ENCODE data around the gene DET1. TPM values are rescaled to one million over a fixed set of nuclear protein-coding genes. Genes with fewer than 3 reads are reported as not detected.

The DET1 gene
- polyA plus RNA-seq, 1 donor from 2014 or later: 12.9 TPM

DNA sequence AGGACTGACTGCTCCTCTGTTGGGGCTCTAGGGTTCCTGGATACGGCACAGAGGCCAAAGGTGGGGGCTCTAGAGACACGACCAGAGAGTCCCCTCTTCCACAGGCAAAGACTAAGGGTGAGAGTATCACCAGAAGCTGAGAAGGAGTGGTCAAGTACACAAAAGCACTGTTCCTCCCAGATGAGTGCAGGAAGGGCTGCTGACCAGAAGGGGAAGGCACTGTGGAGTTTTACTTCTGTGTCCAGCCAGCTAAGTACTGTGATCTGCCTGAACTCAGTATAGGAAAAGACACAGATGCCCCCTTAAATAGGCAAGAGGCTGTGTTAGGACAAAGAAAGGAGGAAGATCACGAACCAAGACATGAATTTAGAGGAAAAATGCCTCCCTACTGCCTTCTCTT, 67.3 kb downstream of the DET1 start:
- Histone ChIP-seq H3K36me3 (ENCODE audit: insufficient read depth, low read length) (no peaks in the 10 kb centered on the region), H3F3A (ENCODE audit: insufficient read depth, low read length, poor library complexity, severe bottlenecking) (no peaks in the 10 kb centered on the region), H3K9ac (ENCODE audit: low read length) (no peak overlapping the region), H3K9me2 (ENCODE audit: insufficient read depth, low read length) (no peaks in the 10 kb centered on the region), H3K4me2 (ENCODE audit: low read length) (no peak overlapping the region), H3K79me2 (replicated peaks; ENCODE audit: insufficient read depth, low read length) (no peaks in the 10 kb centered on the region), H3K9me3 (ENCODE audit: low read length) (no peaks in the 10 kb centered on the region), H3K27me3 (ENCODE audit: insufficient read depth, low read depth, low read length) (no peaks in the 10 kb centered on the region), H3K4me3 (ENCODE audit: low read length) (no peak overlapping the region), H4K20me1 (ENCODE audit: insufficient read depth) (no peaks in the 10 kb centered on the region), H2AFZ (ENCODE audit: low read depth, low read length) (no peak overlapping the region), H3K27ac (ENCODE audit: low read length) (no peak overlapping the region)
- no peak for TF ChIP-seq TAF1 (IDR thresholded peaks at IDR 0.05; ENCODE audit: low read depth)
- no peak for TF ChIP-seq EP300 (conservative IDR thresholded peaks at IDR 0.05; ENCODE audit: poor library complexity, severe bottlenecking)
- TF ChIP-seq, protein P1, sequence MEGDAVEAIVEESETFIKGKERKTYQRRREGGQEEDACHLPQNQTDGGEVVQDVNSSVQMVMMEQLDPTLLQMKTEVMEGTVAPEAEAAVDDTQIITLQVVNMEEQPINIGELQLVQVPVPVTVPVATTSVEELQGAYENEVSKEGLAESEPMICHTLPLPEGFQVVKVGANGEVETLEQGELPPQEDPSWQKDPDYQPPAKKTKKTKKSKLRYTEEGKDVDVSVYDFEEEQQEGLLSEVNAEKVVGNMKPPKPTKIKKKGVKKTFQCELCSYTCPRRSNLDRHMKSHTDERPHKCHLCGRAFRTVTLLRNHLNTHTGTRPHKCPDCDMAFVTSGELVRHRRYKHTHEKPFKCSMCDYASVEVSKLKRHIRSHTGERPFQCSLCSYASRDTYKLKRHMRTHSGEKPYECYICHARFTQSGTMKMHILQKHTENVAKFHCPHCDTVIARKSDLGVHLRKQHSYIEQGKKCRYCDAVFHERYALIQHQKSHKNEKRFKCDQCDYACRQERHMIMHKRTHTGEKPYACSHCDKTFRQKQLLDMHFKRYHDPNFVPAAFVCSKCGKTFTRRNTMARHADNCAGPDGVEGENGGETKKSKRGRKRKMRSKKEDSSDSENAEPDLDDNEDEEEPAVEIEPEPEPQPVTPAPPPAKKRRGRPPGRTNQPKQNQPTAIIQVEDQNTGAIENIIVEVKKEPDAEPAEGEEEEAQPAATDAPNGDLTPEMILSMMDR (IDR thresholded peaks at IDR 0.05; ENCODE audit: poor library complexity, severe bottlenecking): no peak
- no peak for TF ChIP-seq RAD21 (conservative IDR thresholded peaks at IDR 0.05)
- no peak for TF ChIP-seq EZH2 (IDR thresholded peaks at IDR 0.05; ENCODE audit: borderline replicate concordance, insufficient read depth, low read length, poor library complexity, severe bottlenecking)
- TF ChIP-seq, protein P2, sequence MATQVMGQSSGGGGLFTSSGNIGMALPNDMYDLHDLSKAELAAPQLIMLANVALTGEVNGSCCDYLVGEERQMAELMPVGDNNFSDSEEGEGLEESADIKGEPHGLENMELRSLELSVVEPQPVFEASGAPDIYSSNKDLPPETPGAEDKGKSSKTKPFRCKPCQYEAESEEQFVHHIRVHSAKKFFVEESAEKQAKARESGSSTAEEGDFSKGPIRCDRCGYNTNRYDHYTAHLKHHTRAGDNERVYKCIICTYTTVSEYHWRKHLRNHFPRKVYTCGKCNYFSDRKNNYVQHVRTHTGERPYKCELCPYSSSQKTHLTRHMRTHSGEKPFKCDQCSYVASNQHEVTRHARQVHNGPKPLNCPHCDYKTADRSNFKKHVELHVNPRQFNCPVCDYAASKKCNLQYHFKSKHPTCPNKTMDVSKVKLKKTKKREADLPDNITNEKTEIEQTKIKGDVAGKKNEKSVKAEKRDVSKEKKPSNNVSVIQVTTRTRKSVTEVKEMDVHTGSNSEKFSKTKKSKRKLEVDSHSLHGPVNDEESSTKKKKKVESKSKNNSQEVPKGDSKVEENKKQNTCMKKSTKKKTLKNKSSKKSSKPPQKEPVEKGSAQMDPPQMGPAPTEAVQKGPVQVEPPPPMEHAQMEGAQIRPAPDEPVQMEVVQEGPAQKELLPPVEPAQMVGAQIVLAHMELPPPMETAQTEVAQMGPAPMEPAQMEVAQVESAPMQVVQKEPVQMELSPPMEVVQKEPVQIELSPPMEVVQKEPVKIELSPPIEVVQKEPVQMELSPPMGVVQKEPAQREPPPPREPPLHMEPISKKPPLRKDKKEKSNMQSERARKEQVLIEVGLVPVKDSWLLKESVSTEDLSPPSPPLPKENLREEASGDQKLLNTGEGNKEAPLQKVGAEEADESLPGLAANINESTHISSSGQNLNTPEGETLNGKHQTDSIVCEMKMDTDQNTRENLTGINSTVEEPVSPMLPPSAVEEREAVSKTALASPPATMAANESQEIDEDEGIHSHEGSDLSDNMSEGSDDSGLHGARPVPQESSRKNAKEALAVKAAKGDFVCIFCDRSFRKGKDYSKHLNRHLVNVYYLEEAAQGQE (IDR thresholded peaks at IDR 0.05; ENCODE audit: borderline replicate concordance): no peak
- TF ChIP-seq SMC3 (conservative IDR thresholded peaks at IDR 0.05; ENCODE audit: poor library complexity): no peak
- no peak for TF ChIP-seq MXI1 (conservative IDR thresholded peaks at IDR 0.05; ENCODE audit: poor library complexity, severe bottlenecking)
- TF ChIP-seq POLR2AphosphoS5 (IDR thresholded peaks at IDR 0.05): no peak

DNA sequence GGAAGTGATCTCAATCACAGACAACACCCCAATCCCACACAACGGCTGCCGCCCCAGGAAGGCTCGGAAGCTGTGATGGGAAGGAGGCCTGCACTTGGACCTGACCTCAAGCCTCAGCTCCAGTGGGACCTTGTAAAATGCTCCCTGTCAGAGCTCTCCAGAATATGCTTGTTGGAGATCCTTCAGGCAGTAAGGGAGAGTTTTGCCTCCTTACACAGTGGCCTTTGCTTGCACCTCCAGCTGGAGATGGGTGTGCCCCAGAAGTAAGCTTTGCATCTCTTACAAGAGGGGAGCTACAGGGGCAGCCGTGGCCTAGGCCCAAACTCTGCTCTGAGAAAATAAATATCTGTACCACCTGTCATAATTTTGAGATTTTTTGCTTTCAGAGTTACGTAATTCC, 68.6 kb downstream of the DET1 start:
- no peak overlapping the region for H3K27ac ChIP-seq (ENCODE audit: low read length)
- H3K4me3 ChIP-seq (ENCODE audit: low read length): no peak overlapping the region
- H3K36me3 ChIP-seq (ENCODE audit: insufficient read depth, low read length): no peaks in the 10 kb centered on the region
- no peaks in the 10 kb centered on the region for H3K9me2 ChIP-seq (ENCODE audit: insufficient read depth, low read length)
- H2AFZ ChIP-seq (ENCODE audit: low read depth, low read length): no peak overlapping the region
- no peaks in the 10 kb centered on the region for H4K20me1 ChIP-seq (ENCODE audit: insufficient read depth)
- no peaks in the 10 kb centered on the region for H3K9me3 ChIP-seq (ENCODE audit: low read length)
- H3K79me2 ChIP-seq (replicated peaks; ENCODE audit: insufficient read depth, low read length): no peaks in the 10 kb centered on the region
- no peaks in the 10 kb centered on the region for H3K27me3 ChIP-seq (ENCODE audit: insufficient read depth, low read depth, low read length)
- TF ChIP-seq MXI1 (conservative IDR thresholded peaks at IDR 0.05; ENCODE audit: poor library complexity, severe bottlenecking): no peak
- TF ChIP-seq, protein P2 (IDR thresholded peaks at IDR 0.05; ENCODE audit: borderline replicate concordance): no peak
- no peak for TF ChIP-seq TAF1 (IDR thresholded peaks at IDR 0.05; ENCODE audit: low read depth)
- TF ChIP-seq, protein P1 (IDR thresholded peaks at IDR 0.05; ENCODE audit: poor library complexity, severe bottlenecking): no peak
- TF ChIP-seq POLR2AphosphoS5 (IDR thresholded peaks at IDR 0.05): no peak
- no peak for TF ChIP-seq SMC3 (conservative IDR thresholded peaks at IDR 0.05; ENCODE audit: poor library complexity)
- TF ChIP-seq EP300 (conservative IDR thresholded peaks at IDR 0.05; ENCODE audit: poor library complexity, severe bottlenecking): no peak
- no peak for TF ChIP-seq RAD21 (conservative IDR thresholded peaks at IDR 0.05)
- no peaks in the 10 kb centered on the region for H3F3A ChIP-seq (ENCODE audit: insufficient read depth, low read length, poor library complexity, severe bottlenecking)
- no peak overlapping the region for H3K4me2 ChIP-seq (ENCODE audit: low read length)
- no peak overlapping the region for H3K9ac ChIP-seq (ENCODE audit: low read length)

Data from neural cell (in vitro differentiated cells).